PC-3 (cell line): Measurements from ENCODE around the gene ZNF91. TPM values are rescaled to one million over a fixed set of nuclear protein-coding genes. Genes with fewer than 3 reads are reported as not detected.

Experiments
- ATAC-seq: fragments of 200-7000 bp; cut with Tn5 transposase; 2 replicates; pipeline ENCODE4 v1.9.1; 2020; ENCODE audit warnings: mild to moderate bottlenecking, moderate library complexity
- Bru-seq: library from RNA; stranded (reverse); fragments of 400-500 nt; gene quantifications from one replicate; lab custom pipeline; 2021; lab: Mats Ljungman, UMichigan
- BruChase-seq, 2 experiments: library from RNA; stranded (reverse); fragments of 400-500 nt; gene quantifications; one replicate each; lab custom pipeline; 2021; lab: Mats Ljungman, UMichigan
- BruUV-seq: library from RNA; stranded (reverse); fragments of 400-500 nt; replicated peaks from 2 replicates; lab custom pipeline; 2021; lab: Mats Ljungman, UMichigan
- CTCF ChIA-PET: fragments of 300-600 bp; sonication (Branson Sonifier 250); formaldehyde crosslinking; loops from one replicate; lab custom pipeline; 2022; ENCODE audit warnings: antibody characterized with exemption; lab: Charles Lee
- POLR2A ChIA-PET: fragments of 300-600 bp; sonication (Branson Sonifier 250); formaldehyde crosslinking; loops from one replicate; lab custom pipeline; 2022; ENCODE audit warnings: antibody characterized with exemption; ENCODE audit not compliant: unreplicated experiment; lab: Charles Lee
- DNase-seq: peaks from one replicate; pipeline ENCODE4 v3.0.0-alpha.2; 2015
- H2AFZ ChIP-seq: fragments of 300-600 bp; sonication (generic); 2 replicates; pipeline ENCODE4 v1.6.0; 2016; ENCODE audit warnings: antibody characterized with exemption, low read length
- H3F3A ChIP-seq: fragments of 300-600 bp; sonication (generic); one replicate; pipeline ENCODE4 v1.6.0; 2017; ENCODE audit warnings: antibody characterized with exemption, low read length, control low read depth, mild to moderate bottlenecking; ENCODE audit not compliant: unreplicated experiment
- H3K27ac ChIP-seq: fragments of 300-600 bp; sonication (generic); 2 replicates; pipeline ENCODE4 v1.5.1; 2016; ENCODE audit warnings: mild to moderate bottlenecking, low read length
- H3K27me3 ChIP-seq: fragments of 300-600 bp; sonication (generic); 2 replicates; pipeline ENCODE4 v1.6.1; 2016; ENCODE audit warnings: low read length, mixed read lengths
- H3K36me3 ChIP-seq: fragments of 300-600 bp; sonication (generic); 2 replicates; pipeline ENCODE4 v1.6.1; 2016; ENCODE audit warnings: low read depth, mixed run types, low read length, mixed read lengths
- H3K4me1 ChIP-seq: fragments of 300-600 bp; sonication (generic); 2 replicates; pipeline ENCODE4 v1.5.1; 2016; ENCODE audit warnings: low read length; ENCODE audit not compliant: insufficient read depth
- H3K4me2 ChIP-seq: fragments of 300-600 bp; sonication (generic); 2 replicates; pipeline ENCODE4 v1.6.0; 2016; ENCODE audit warnings: low read length
- H3K4me3 ChIP-seq: fragments of 300-600 bp; sonication (generic); 2 replicates; pipeline ENCODE4 v1.5.1; 2016; ENCODE audit warnings: mild to moderate bottlenecking, low read length, mixed read lengths
- H3K79me2 ChIP-seq: fragments of 300-600 bp; sonication (generic); 2 replicates; pipeline ENCODE4 v1.6.1; 2017; ENCODE audit warnings: low read length, mixed read lengths
- H3K9ac ChIP-seq: fragments of 300-600 bp; sonication (generic); 2 replicates; pipeline ENCODE4 v1.6.0; 2016; ENCODE audit warnings: mild to moderate bottlenecking, low read length
- H3K9me2 ChIP-seq: fragments of 300-600 bp; sonication (generic); replicated peaks from 2 replicates; pipeline ENCODE4 v1.6.1; 2016; ENCODE audit warnings: mixed run types, low read length, mixed read lengths
- H3K9me3 ChIP-seq: fragments of 300-600 bp; sonication (generic); 2 replicates; pipeline ENCODE4 v1.6.1; 2016; ENCODE audit warnings: low read length, mixed read lengths
- H4K20me1 ChIP-seq: fragments of 300-600 bp; sonication (generic); 2 replicates; pipeline ENCODE4 v1.6.1; 2016; ENCODE audit warnings: low read length, mixed read lengths
- EZH2 ChIP-seq: fragments of 300-600 bp; sonication (generic); IDR thresholded peaks from one replicate; pipeline ENCODE4 v1.6.1; 2017; ENCODE audit warnings: antibody characterized with exemption, mild to moderate bottlenecking, low read length; ENCODE audit not compliant: unreplicated experiment
- EZH2phosphoT487 ChIP-seq: fragments of 300-600 bp; sonication (generic); IDR thresholded peaks from 2 replicates; pipeline ENCODE4 v1.6.1; 2018; ENCODE audit warnings: mild to moderate bottlenecking, antibody characterized with exemption, low read length, borderline replicate concordance
- intact Hi-C: fragments of 100-400 bp; cut with micrococcal nuclease; formaldehyde crosslinking; loops from 2 replicates; pipeline ENCODE4 v1.9.0; 2023
- long read RNA-seq: library from polyadenylated mRNA; unstranded; transcript quantifications from one replicate; pipeline ENCODE4 v2.0.0, GENCODE V29; 2021; ENCODE audit not compliant: unreplicated experiment
- total RNA-seq: library from RNA; depleted of rRNA; stranded (reverse); fragments of >200 nt; gene quantifications from 2 replicates; pipeline ENCODE4 v1.2.3, GENCODE V29; 2014; rRNA removed
- TF ChIP-seq, protein P1 (sequence below): fragments of 300-600 bp; sonication (generic); conservative IDR thresholded peaks from 2 replicates; pipeline ENCODE4 v1.5.1; 2017; ENCODE audit warnings: antibody characterized with exemption, low read depth, mild to moderate bottlenecking, low read length

The ZNF91 gene
- total RNA-seq (18.7 and 22.2 TPM in 2 replicates), Bru-seq, nascent RNA (percentile 96 among the genes with signal in this experiment), BruChase-seq, experiment 1, labeled RNA remaining after a 6-hour chase (percentile 89 among the genes with signal in this experiment), BruChase-seq, experiment 2, labeled RNA remaining after a 2-hour chase (percentile 97 among the genes with signal in this experiment)
- long read RNA-seq, full-length matches to known transcripts, result 16 of 46 reads
- long read RNA-seq, partial matches to known transcripts, result 2 of 46 reads
- long read RNA-seq, other reads (novel, unspliced or antisense), result 28 of 46 reads

DNA sequence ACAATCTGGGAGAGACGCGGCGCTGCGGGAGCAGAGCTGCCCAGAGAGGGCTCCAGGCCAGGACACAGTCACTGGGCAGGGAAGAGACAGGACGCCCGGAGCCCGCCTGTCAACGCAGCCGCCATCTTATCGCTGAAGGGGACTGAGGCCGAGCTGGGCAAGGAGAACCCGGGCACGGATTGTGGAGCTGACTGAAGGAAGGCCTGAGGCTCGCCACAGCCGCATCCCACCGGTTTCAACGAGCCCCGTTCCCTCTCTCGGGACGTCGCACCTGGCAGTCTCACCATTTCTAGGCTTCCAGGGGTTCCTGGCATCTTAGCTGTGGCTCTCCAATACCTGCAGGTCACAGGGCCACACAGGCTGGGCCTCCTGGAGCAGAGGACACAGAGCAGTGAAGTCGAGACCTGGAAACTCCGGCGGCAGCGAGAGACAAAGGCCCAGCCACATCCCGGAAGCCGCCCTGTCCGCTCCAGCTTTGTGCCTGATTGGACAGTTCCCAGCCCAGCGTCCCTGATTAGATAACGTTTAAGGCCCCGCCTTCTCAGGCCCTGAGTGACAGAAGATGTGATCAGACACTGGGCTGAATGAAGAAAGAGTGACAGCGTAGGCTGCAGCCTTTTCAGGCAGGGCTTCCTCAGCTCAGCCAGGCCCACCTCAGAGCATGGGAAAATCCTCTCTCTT is at the start of gene ZNF91:
Gene ZNF91, minus strand, starts transcription at position 431 of the 681 bp plus-strand sequence. Its CDS starts 117 bp downstream, at position 314.
- peaks cover 15% of the 10 kb centered on the region for H3K36me3 ChIP-seq
- peak within 1 kb of the TSS; percentile 98 for H3K9ac ChIP-seq
- H3K27me3 ChIP-seq, result no peaks in the 10 kb centered on the region
- intact Hi-C loops, result loop anchor here (10.0 kb wide), 2 partner anchors 60 to 290 kb away; partner anchors contain the start of gene ZNF675
- H3K27ac ChIP-seq, result peak within 1 kb of the TSS; percentile 95
- peaks cover 14% of the 10 kb centered on the region for H3F3A ChIP-seq
- peaks cover 33% of the 10 kb centered on the region for H3K4me1 ChIP-seq
- peak; percentile 97 for DNase-seq
- peak within 1 kb of the TSS; percentile 75 for H2AFZ ChIP-seq
- H4K20me1 ChIP-seq, result no peaks in the 10 kb centered on the region
- BruUV-seq, result TSS peak; percentile 57
- peak within 1 kb of the TSS; percentile 82 for H3K4me2 ChIP-seq
- ATAC-seq, result peak; percentile 89
- ChIA-PET POLR2A (interaction anchor here (0.6 to 1.0 kb wide), 5 partner anchors 135 to 639 kb away, joined by 3 to 5 read pairs (median 4); no protein-coding TSS in a partner anchor), CTCF (no interaction called here)
- peaks cover 50% of the 10 kb centered on the region for H3K79me2 ChIP-seq
- no peaks in the 10 kb centered on the region for H3K9me2 ChIP-seq
- H3K4me3 ChIP-seq, result peak within 1 kb of the TSS; percentile 92
- TF ChIP-seq EZH2phosphoT487 (no peak), EZH2 (no peak)
- TF ChIP-seq, protein P1, sequence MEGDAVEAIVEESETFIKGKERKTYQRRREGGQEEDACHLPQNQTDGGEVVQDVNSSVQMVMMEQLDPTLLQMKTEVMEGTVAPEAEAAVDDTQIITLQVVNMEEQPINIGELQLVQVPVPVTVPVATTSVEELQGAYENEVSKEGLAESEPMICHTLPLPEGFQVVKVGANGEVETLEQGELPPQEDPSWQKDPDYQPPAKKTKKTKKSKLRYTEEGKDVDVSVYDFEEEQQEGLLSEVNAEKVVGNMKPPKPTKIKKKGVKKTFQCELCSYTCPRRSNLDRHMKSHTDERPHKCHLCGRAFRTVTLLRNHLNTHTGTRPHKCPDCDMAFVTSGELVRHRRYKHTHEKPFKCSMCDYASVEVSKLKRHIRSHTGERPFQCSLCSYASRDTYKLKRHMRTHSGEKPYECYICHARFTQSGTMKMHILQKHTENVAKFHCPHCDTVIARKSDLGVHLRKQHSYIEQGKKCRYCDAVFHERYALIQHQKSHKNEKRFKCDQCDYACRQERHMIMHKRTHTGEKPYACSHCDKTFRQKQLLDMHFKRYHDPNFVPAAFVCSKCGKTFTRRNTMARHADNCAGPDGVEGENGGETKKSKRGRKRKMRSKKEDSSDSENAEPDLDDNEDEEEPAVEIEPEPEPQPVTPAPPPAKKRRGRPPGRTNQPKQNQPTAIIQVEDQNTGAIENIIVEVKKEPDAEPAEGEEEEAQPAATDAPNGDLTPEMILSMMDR, result no peak
- no peaks in the 10 kb centered on the region for H3K9me3 ChIP-seq

- no peak overlapping the region for H3K9ac ChIP-seq
Observed at GRCh38 chr19:23440791-23441190, 45.5 kb upstream of the ZNF91 start.

More at GRCh38 chr19:23440791-23441190, 45.5 kb upstream of the ZNF91 start:
- Histone ChIP-seq H3K27me3 (no peaks in the 10 kb centered on the region), H3K4me1 (no peaks in the 10 kb centered on the region), H3K4me3 (no peak overlapping the region), H3K9me3 (peaks cover 22% of the 10 kb centered on the region; the same call in 1 of the 2 replicates), H3K36me3 (no peaks in the 10 kb centered on the region), H2AFZ (no peak overlapping the region), H3K4me2 (no peak overlapping the region), H3K27ac (no peak overlapping the region), H4K20me1 (no peaks in the 10 kb centered on the region), H3F3A (no peaks in the 10 kb centered on the region), H3K79me2 (no peaks in the 10 kb centered on the region), H3K9me2 (no peaks in the 10 kb centered on the region)
- no peak for ATAC-seq
- no peak for DNase-seq
- no TSS peak for BruUV-seq
- intact Hi-C loops, result no loop called here
- TF ChIP-seq, protein P1, result peak; percentile 45; the same call in 1 of the 2 replicates
- no peak for TF ChIP-seq EZH2phosphoT487
- no peak for TF ChIP-seq EZH2
- ChIA-PET CTCF (no interaction called here), POLR2A (no interaction called here)
